ENCODE data around the gene PDPK1. TPM values are rescaled to one million over a fixed set of nuclear protein-coding genes. Genes with fewer than 3 reads are reported as not detected.

The PDPK1 gene
- total RNA-seq (ENCODE audit: low replicate concordance) = 13.6 and 13.9 TPM in 2 replicates

GRCh38 chr16:2537451-2538379, at the start of gene PDPK1:
Gene PDPK1 (plus strand): TSS chr16:2538021. CDS start chr16:2538113, 92 bp downstream.
- H4K20me1 ChIP-seq (ENCODE audit: low read depth) = peaks cover 16% of the 10 kb centered on the region
- no peaks in the 10 kb centered on the region for H3K4me1 ChIP-seq
- peak within 1 kb of the TSS; percentile 84 for H3K4me2 ChIP-seq
- no peak within 1 kb of the TSS for H3K27ac Mint-ChIP-seq
- peak within 1 kb of the TSS; percentile 87 for H3K4me3 Mint-ChIP-seq
- peaks cover 15% of the 10 kb centered on the region for H3K27me3 Mint-ChIP-seq (ENCODE audit: insufficient read depth, low read depth)
- TF ChIP-seq, protein P1, sequence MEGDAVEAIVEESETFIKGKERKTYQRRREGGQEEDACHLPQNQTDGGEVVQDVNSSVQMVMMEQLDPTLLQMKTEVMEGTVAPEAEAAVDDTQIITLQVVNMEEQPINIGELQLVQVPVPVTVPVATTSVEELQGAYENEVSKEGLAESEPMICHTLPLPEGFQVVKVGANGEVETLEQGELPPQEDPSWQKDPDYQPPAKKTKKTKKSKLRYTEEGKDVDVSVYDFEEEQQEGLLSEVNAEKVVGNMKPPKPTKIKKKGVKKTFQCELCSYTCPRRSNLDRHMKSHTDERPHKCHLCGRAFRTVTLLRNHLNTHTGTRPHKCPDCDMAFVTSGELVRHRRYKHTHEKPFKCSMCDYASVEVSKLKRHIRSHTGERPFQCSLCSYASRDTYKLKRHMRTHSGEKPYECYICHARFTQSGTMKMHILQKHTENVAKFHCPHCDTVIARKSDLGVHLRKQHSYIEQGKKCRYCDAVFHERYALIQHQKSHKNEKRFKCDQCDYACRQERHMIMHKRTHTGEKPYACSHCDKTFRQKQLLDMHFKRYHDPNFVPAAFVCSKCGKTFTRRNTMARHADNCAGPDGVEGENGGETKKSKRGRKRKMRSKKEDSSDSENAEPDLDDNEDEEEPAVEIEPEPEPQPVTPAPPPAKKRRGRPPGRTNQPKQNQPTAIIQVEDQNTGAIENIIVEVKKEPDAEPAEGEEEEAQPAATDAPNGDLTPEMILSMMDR (IDR thresholded peaks at IDR 0.05) = no peak
- TF ChIP-seq EZH2 (IDR thresholded peaks at IDR 0.05) (no peak), EZH2phosphoT487 (IDR thresholded peaks at IDR 0.05) (no peak)
- H3K36me3 Mint-ChIP-seq = no peaks in the 10 kb centered on the region
- peaks cover 10% of the 10 kb centered on the region for H3K27me3 ChIP-seq
- no peaks in the 10 kb centered on the region for H3K9me3 Mint-ChIP-seq
- no peak within 1 kb of the TSS for H2AFZ ChIP-seq (replicated peaks)
- no peak within 1 kb of the TSS for H3K9ac ChIP-seq
- peak; percentile 99 for DNase-seq (ENCODE audit: low spot score)
- H3K36me3 ChIP-seq = no peaks in the 10 kb centered on the region
- H3K27ac ChIP-seq = no peak within 1 kb of the TSS
- no peaks in the 10 kb centered on the region for H3K9me3 ChIP-seq (ENCODE audit: low read depth)
- H3F3A ChIP-seq (ENCODE audit: low read depth) = no peaks in the 10 kb centered on the region
- peaks cover 30% of the 10 kb centered on the region for H3K4me1 Mint-ChIP-seq
- H3K79me2 ChIP-seq (ENCODE audit: low read depth) = peaks cover 30% of the 10 kb centered on the region
- peak within 1 kb of the TSS; percentile 64 for H3K4me3 ChIP-seq

GRCh38 chr16:2489581-2489980, 48.2 kb upstream of the PDPK1 start:
- Histone ChIP-seq H3K4me1 (no peaks in the 10 kb centered on the region), H3F3A (ENCODE audit: low read depth) (no peaks in the 10 kb centered on the region), H2AFZ (replicated peaks) (no peak overlapping the region), H3K9ac (no peak overlapping the region), H4K20me1 (ENCODE audit: low read depth) (peaks cover 2% of the 10 kb centered on the region), H3K36me3 (no peaks in the 10 kb centered on the region), H3K4me2 (no peak overlapping the region), H3K27me3 (no peaks in the 10 kb centered on the region), H3K9me3 (ENCODE audit: low read depth) (no peaks in the 10 kb centered on the region), H3K4me3 (no peak overlapping the region), H3K27ac (no peak overlapping the region), H3K79me2 (ENCODE audit: low read depth) (no peaks in the 10 kb centered on the region)
- Mint-ChIP-seq H3K9me3 (no peaks in the 10 kb centered on the region), H3K27me3 (ENCODE audit: insufficient read depth, low read depth) (peaks cover 10% of the 10 kb centered on the region), H3K4me1 (peaks cover 17% of the 10 kb centered on the region), H3K36me3 (no peaks in the 10 kb centered on the region), H3K27ac (no peak overlapping the region), H3K4me3 (no peak overlapping the region)
- DNase-seq (ENCODE audit: low spot score) = no peak
- TF ChIP-seq, protein P1 (IDR thresholded peaks at IDR 0.05) = no peak
- TF ChIP-seq EZH2phosphoT487 (IDR thresholded peaks at IDR 0.05) = no peak
- no peak for TF ChIP-seq EZH2 (IDR thresholded peaks at IDR 0.05)

DNA sequence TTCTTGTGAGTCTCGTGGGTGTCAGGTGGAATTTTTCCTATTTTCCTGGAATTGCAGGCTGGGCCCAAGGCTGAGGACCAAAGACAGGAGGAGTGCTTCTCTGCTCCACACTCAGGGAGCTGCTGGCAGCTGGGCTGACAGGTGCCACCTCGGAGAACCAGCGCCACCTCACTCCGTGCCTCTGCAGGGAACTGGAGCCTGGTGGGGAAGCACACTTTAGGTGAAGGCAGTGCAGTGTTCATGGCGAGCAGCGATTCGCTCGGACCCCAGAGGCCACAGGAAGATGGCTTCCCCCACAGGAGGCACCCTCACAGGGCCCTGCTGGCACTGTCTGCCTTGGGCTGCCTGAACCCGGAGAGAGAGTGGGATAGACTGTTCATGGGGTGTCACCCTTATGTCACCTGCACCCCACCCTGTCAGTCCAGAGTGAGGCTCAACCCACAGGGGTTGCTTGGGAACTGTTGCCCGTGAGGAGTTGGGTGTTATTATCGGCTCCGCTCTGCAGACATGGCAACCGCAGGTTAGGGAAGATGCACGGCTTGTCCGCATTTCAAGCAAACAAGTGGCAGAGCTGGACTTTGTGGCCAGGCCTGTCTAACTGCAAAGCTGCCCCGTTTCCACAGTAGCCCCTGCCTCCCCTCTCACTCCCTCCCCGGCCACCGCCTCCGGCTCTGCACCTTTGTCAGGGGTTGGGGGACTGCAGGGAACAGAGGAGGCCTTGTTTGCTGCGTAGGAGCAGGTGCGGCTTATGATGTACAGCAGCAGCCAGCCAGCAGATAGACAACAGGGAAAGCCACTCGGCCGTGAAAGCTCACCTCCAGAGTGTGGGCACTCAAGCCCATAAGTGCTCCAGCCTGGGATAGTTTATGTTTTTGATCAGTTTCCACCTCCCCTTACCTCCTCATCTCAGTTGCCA, 47.4 kb upstream of the PDPK1 start:
- Mint-ChIP-seq H3K27me3 (ENCODE audit: insufficient read depth, low read depth) (peaks cover 8% of the 10 kb centered on the region), H3K9me3 (no peaks in the 10 kb centered on the region), H3K4me1 (peaks cover 10% of the 10 kb centered on the region), H3K4me3 (no peak overlapping the region), H3K36me3 (no peaks in the 10 kb centered on the region), H3K27ac (no peak overlapping the region)
- Histone ChIP-seq H4K20me1 (ENCODE audit: low read depth) (peaks cover 2% of the 10 kb centered on the region), H3K36me3 (no peaks in the 10 kb centered on the region), H3K4me2 (no peak overlapping the region), H3K4me3 (no peak overlapping the region), H3K9ac (no peak overlapping the region), H2AFZ (replicated peaks) (no peak overlapping the region), H3F3A (ENCODE audit: low read depth) (no peaks in the 10 kb centered on the region), H3K27ac (no peak overlapping the region), H3K4me1 (no peaks in the 10 kb centered on the region), H3K9me3 (ENCODE audit: low read depth) (no peaks in the 10 kb centered on the region), H3K79me2 (ENCODE audit: low read depth) (no peaks in the 10 kb centered on the region), H3K27me3 (no peaks in the 10 kb centered on the region)
- DNase-seq (ENCODE audit: low spot score) = no peak
- no peak for TF ChIP-seq EZH2 (IDR thresholded peaks at IDR 0.05)
